ENCODE results near the gene ZNF189.

Gene ZNF189

GRCh38 chr9:101455656-101456240, 57.1 kb downstream of the ZNF189 start:
- no peak for TF ChIP-seq CTCF (IDR thresholded peaks at IDR 0.05)

- TF ChIP-seq CTCF (IDR thresholded peaks at IDR 0.05), result 0 out of 2 replicates have a peak, but pooled peaks have one; percentile 11
These were observed 58.4 kb downstream of the ZNF189 start for GRCh38 chr9:101457003-101457402.

DNA sequence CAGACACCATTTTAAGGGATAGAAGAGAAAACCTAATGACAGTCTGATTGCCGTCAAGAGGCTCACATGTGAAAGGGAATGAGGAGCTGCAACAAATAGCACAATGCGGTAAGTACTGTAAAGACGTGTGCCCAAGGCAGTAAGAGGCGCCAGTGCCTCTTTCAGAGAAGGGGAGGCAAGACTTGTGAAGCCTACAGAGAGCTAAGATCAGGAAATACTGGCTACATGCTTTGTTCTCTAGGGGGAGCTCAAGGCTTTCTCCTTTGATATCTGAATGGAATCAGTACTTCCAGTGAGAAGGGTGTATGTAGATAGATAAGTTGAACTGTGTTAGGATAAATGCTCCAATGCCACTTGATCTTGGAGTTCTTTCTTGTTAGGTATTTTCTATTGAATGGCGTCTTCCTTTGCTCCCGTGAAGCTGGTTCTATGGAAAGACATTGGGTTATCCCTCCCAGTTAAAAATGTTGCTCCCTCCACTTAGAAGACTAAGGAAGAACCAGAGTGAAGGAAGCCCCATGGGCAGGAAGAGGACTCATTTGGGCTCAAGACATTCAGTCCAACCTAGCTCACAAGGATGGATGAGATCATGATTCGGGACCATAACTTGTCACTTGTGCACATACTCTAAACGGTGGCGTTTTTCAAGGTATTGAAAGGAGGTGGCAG, 60.4 kb downstream of the ZNF189 start:
- peak; percentile 80 for TF ChIP-seq CTCF (IDR thresholded peaks at IDR 0.05)
